Measurements from ENCODE around the gene MOCS1.

GRCh38 chr6:39942903-39943580 is 8.8 kb upstream of the MOCS1 start:
- no peak for TF ChIP-seq EZH2 (IDR thresholded peaks at IDR 0.05; ENCODE audit: insufficient read depth, poor library complexity, severe bottlenecking)
- TF ChIP-seq EZH2phosphoT487 (IDR thresholded peaks at IDR 0.05; ENCODE audit: insufficient read depth, low read depth) = no peak
